HepG2 (cell line): ENCODE data around the gene GFER. TPM values are rescaled to one million over a fixed set of nuclear protein-coding genes. Genes with fewer than 3 reads are reported as not detected.

Experiments used
- BHLHE40 ChIP-seq: IDR thresholded peaks from 2 replicates; pipeline ENCODE4 v1.6.1; 2011; ENCODE audit warnings: low read length, improper control_type of control experiment
- BORCS8-MEF2B ChIP-seq: sonication (generic); formaldehyde crosslinking; IDR thresholded peaks from 2 replicates; pipeline ENCODE4 v1.8.0; 2022; ENCODE audit warnings: mild to moderate bottlenecking, missing genetic modification reagents
- ETV6 ChIP-seq: sonication (generic); formaldehyde crosslinking; conservative IDR thresholded peaks from 2 replicates; pipeline ENCODE4 v1.4.0; 2020; ENCODE audit warnings: missing genetic modification reagents
- JDP2 ChIP-seq: sonication (generic); formaldehyde crosslinking; IDR thresholded peaks from 2 replicates; pipeline ENCODE4 v1.8.1; 2022; ENCODE audit warnings: missing genetic modification reagents, borderline replicate concordance
- POGZ ChIP-seq: sonication (generic); formaldehyde crosslinking; IDR thresholded peaks from 2 replicates; pipeline ENCODE4 v1.4.0; 2020; ENCODE audit warnings: mild to moderate bottlenecking, missing genetic modification reagents
- RBFOX2 ChIP-seq: fragments of 200-400 bp; formaldehyde crosslinking; IDR thresholded peaks from 2 replicates; pipeline ENCODE4 v1.6.1; 2017; ENCODE audit warnings: low read depth, mild to moderate bottlenecking, low read length
- SP140L ChIP-seq: sonication (generic); formaldehyde crosslinking; IDR thresholded peaks from 2 replicates; pipeline ENCODE4 v1.4.0; 2020; ENCODE audit warnings: missing genetic modification reagents, borderline replicate concordance
- THAP11 ChIP-seq: IDR thresholded peaks from 2 replicates; pipeline ENCODE4 v1.6.1; 2016; ENCODE audit warnings: missing biosample characterization, missing genetic modification reagents
- TP53 ChIP-seq: sonication (generic); formaldehyde crosslinking; conservative IDR thresholded peaks from 2 replicates; pipeline ENCODE4 v1.4.0; 2020; ENCODE audit warnings: missing genetic modification reagents
- ZMYM4 ChIP-seq: sonication (generic); formaldehyde crosslinking; IDR thresholded peaks from 2 replicates; pipeline ENCODE4 v1.8.1; 2023; ENCODE audit warnings: mild to moderate bottlenecking, missing genetic modification reagents
- ZNF317 ChIP-seq: sonication (generic); formaldehyde crosslinking; IDR thresholded peaks from 2 replicates; pipeline ENCODE4 v1.5.0; 2020; ENCODE audit warnings: mild to moderate bottlenecking, missing genetic modification reagents
- ZNF737 ChIP-seq: sonication (generic); formaldehyde crosslinking; IDR thresholded peaks from 2 replicates; pipeline ENCODE4 v1.5.0; 2020; ENCODE audit warnings: missing genetic modification reagents, mild to moderate bottlenecking, borderline replicate concordance
- polyA plus RNA-seq, 8 experiments: library from polyadenylated mRNA; depleted of rRNA in 3 of 8; stranded (reverse) in 7 of 8; unstranded in 1 of 8; fragments of >200 nt; fragmentation: Illumina TruSeq in 4 of 8; extraction: Trizol in 4 of 8; gene quantifications; 2 replicates each; pipeline versions ENCODE4 v1.2.1 to v1.2.3, GENCODE V29; 2011 to 2016; ENCODE audit warnings: low read depth in 4 of 8, missing spikeins in 1 of 8, mixed read lengths in 1 of 8; ENCODE audit not compliant: insufficient read depth in 1 of 8
- total RNA-seq, 5 experiments: library from RNA; depleted of rRNA; stranded (reverse); fragments of >200 nt; fragmentation: Illumina TruSeq; extraction: Trizol; gene quantifications; 2 replicates each; pipeline ENCODE4 v1.2.3, GENCODE V29; 2016; ENCODE audit warnings: low read depth in 1 of 5
- TF ChIP-seq, protein P1 (sequence below): sonication (generic); formaldehyde crosslinking; IDR thresholded peaks from 2 replicates; pipeline ENCODE4 v1.4.0; 2020; ENCODE audit warnings: missing genetic modification reagents
- TF ChIP-seq, protein P2 (sequence below): sonication (generic); formaldehyde crosslinking; IDR thresholded peaks from 2 replicates; pipeline ENCODE4 v1.4.0; 2020; ENCODE audit warnings: missing genetic modification reagents, borderline replicate concordance
- TF ChIP-seq, protein P3 (sequence below): sonication (generic); formaldehyde crosslinking; IDR thresholded peaks from 2 replicates; pipeline ENCODE4 v1.4.0; 2020; ENCODE audit warnings: missing genetic modification reagents

GFER gene
- total and polyA plus RNA-seq, 2 of the 13 experiments (the other 11 are each of a cell fraction or from before 2014, with no cell fraction given) = 28.6 to 71.7 TPM

DNA sequence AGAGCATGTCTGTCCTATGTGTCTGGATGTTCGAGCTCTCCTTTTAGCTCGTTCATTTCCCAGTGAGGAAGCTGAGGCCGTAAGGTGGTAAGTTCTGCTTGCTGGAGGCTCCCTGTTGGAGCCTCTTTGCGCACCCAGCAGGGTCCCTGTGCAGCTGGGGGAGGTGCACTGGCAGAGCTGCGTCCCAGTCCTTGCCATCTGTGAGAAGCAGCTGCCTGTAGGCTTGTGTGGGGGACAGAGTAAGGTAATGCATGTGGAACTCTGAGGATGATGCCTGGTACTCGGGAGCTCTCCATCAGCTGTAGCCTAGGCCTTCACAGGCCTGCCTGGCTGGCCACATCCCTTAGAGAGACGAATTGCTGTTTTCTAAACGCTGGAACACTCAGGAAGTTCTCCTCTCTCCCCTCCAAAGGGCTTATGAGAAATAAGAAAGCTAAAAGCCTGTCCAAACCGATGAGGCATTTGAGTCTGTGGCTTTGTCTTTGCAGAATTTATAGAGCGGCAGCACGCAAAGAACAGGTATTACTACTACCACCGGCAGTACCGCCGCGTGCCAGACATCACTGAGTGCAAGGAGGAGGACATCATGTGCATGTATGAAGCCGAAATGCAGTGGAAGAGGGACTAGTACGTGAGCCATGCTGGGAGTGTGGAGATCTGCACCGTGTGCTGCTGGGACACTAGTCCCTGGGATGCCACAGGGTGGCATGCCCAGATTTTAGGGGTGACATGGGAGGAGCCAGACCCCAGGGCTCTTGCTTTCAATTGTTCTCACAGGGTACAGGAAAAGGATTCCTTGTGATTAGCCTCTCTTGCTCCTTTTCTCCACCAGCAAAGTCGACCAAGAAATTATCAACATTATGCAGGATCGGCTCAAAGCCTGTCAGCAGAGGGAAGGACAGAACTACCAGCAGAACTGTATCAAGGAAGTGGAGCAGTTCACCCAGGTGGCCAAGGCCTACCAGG is 23.0 kb upstream of the GFER start (continued):
- TF ChIP-seq, protein P1, sequence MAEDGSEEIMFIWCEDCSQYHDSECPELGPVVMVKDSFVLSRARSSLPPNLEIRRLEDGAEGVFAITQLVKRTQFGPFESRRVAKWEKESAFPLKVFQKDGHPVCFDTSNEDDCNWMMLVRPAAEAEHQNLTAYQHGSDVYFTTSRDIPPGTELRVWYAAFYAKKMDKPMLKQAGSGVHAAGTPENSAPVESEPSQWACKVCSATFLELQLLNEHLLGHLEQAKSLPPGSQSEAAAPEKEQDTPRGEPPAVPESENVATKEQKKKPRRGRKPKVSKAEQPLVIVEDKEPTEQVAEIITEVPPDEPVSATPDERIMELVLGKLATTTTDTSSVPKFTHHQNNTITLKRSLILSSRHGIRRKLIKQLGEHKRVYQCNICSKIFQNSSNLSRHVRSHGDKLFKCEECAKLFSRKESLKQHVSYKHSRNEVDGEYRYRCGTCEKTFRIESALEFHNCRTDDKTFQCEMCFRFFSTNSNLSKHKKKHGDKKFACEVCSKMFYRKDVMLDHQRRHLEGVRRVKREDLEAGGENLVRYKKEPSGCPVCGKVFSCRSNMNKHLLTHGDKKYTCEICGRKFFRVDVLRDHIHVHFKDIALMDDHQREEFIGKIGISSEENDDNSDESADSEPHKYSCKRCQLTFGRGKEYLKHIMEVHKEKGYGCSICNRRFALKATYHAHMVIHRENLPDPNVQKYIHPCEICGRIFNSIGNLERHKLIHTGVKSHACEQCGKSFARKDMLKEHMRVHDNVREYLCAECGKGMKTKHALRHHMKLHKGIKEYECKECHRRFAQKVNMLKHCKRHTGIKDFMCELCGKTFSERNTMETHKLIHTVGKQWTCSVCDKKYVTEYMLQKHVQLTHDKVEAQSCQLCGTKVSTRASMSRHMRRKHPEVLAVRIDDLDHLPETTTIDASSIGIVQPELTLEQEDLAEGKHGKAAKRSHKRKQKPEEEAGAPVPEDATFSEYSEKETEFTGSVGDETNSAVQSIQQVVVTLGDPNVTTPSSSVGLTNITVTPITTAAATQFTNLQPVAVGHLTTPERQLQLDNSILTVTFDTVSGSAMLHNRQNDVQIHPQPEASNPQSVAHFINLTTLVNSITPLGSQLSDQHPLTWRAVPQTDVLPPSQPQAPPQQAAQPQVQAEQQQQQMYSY (CRISPR knock-in tag) = no peak
- TF ChIP-seq ETV6 (CRISPR knock-in tag) (no peak), ZMYM4 (CRISPR knock-in tag) (no peak), POGZ (CRISPR knock-in tag) (no peak), ZNF737 (CRISPR knock-in tag) (no peak), JDP2 (CRISPR knock-in tag) (no peak), BHLHE40 (no peak), TP53 (CRISPR knock-in tag) (no peak), ZNF317 (CRISPR knock-in tag) (no peak), RBFOX2 (peak; percentile 57; the same call in 1 of the 2 replicates), THAP11 (CRISPR knock-in tag) (0 out of 2 replicates have a peak, but pooled peaks have one; percentile 34), SP140L (no peak), BORCS8-MEF2B (CRISPR knock-in tag) (no peak; the same call in 1 of the 2 replicates)
- TF ChIP-seq, protein P2, sequence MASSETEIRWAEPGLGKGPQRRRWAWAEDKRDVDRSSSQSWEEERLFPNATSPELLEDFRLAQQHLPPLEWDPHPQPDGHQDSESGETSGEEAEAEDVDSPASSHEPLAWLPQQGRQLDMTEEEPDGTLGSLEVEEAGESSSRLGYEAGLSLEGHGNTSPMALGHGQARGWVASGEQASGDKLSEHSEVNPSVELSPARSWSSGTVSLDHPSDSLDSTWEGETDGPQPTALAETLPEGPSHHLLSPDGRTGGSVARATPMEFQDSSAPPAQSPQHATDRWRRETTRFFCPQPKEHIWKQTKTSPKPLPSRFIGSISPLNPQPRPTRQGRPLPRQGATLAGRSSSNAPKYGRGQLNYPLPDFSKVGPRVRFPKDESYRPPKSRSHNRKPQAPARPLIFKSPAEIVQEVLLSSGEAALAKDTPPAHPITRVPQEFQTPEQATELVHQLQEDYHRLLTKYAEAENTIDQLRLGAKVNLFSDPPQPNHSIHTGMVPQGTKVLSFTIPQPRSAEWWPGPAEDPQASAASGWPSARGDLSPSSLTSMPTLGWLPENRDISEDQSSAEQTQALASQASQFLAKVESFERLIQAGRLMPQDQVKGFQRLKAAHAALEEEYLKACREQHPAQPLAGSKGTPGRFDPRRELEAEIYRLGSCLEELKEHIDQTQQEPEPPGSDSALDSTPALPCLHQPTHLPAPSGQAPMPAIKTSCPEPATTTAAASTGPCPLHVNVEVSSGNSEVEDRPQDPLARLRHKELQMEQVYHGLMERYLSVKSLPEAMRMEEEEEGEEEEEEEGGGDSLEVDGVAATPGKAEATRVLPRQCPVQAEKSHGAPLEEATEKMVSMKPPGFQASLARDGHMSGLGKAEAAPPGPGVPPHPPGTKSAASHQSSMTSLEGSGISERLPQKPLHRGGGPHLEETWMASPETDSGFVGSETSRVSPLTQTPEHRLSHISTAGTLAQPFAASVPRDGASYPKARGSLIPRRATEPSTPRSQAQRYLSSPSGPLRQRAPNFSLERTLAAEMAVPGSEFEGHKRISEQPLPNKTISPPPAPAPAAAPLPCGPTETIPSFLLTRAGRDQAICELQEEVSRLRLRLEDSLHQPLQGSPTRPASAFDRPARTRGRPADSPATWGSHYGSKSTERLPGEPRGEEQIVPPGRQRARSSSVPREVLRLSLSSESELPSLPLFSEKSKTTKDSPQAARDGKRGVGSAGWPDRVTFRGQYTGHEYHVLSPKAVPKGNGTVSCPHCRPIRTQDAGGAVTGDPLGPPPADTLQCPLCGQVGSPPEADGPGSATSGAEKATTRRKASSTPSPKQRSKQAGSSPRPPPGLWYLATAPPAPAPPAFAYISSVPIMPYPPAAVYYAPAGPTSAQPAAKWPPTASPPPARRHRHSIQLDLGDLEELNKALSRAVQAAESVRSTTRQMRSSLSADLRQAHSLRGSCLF (CRISPR knock-in tag) = no peak
- TF ChIP-seq, protein P3, sequence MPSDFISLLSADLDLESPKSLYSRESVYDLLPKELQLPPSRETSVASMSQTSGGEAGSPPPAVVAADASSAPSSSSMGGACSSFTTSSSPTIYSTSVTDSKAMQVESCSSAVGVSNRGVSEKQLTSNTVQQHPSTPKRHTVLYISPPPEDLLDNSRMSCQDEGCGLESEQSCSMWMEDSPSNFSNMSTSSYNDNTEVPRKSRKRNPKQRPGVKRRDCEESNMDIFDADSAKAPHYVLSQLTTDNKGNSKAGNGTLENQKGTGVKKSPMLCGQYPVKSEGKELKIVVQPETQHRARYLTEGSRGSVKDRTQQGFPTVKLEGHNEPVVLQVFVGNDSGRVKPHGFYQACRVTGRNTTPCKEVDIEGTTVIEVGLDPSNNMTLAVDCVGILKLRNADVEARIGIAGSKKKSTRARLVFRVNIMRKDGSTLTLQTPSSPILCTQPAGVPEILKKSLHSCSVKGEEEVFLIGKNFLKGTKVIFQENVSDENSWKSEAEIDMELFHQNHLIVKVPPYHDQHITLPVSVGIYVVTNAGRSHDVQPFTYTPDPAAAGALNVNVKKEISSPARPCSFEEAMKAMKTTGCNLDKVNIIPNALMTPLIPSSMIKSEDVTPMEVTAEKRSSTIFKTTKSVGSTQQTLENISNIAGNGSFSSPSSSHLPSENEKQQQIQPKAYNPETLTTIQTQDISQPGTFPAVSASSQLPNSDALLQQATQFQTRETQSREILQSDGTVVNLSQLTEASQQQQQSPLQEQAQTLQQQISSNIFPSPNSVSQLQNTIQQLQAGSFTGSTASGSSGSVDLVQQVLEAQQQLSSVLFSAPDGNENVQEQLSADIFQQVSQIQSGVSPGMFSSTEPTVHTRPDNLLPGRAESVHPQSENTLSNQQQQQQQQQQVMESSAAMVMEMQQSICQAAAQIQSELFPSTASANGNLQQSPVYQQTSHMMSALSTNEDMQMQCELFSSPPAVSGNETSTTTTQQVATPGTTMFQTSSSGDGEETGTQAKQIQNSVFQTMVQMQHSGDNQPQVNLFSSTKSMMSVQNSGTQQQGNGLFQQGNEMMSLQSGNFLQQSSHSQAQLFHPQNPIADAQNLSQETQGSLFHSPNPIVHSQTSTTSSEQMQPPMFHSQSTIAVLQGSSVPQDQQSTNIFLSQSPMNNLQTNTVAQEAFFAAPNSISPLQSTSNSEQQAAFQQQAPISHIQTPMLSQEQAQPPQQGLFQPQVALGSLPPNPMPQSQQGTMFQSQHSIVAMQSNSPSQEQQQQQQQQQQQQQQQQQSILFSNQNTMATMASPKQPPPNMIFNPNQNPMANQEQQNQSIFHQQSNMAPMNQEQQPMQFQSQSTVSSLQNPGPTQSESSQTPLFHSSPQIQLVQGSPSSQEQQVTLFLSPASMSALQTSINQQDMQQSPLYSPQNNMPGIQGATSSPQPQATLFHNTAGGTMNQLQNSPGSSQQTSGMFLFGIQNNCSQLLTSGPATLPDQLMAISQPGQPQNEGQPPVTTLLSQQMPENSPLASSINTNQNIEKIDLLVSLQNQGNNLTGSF (CRISPR knock-in tag) = no peak
